Breast epithelium (tissue), 3 donors: ENCODE results near the gene TTC12.

Experiments
- CTCF ChIP-seq, 3 donors: fragments of 450-650 bp; IDR thresholded peaks; one replicate each; pipeline ENCODE4 v1.5.1; 2016 to 2017; ENCODE audit warnings: antibody characterized with exemption in 3 of 3, mild to moderate bottlenecking in 3 of 3, moderate library complexity in 3 of 3
- POLR2A ChIP-seq: fragments of 450-650 bp; IDR thresholded peaks from one replicate; pipeline ENCODE4 v1.6.1; 2016; ENCODE audit warnings: antibody characterized with exemption, mild to moderate bottlenecking, moderate library complexity
- POLR2AphosphoS5 ChIP-seq, 3 donors: sonication (generic); formaldehyde crosslinking; IDR thresholded peaks; one replicate each; pipeline ENCODE4 v1.6.1; 2017; ENCODE audit warnings: antibody characterized with exemption in 3 of 3

DNA sequence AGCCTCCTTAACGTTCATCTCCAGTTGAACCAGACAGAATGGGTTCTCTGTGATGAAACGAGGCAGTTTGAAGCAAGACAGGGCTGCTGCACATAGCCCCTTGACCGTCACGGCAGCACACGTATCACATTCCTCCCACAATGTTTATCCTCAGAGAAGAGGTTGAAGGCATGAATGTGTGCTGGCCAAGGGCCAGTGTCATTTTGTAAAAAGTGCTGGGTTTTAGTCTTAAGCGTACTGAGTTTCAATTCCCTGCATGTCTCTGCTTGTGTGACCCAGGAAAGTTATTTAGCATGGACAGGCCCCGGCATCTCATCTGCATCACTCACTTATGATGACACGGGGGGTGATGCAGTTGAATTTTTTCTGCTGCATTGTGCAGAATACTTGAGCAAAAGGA, 31.6 kb downstream of the TTC12 start:
- no peak for TF ChIP-seq CTCF (IDR thresholded peaks at IDR 0.05)
- TF ChIP-seq POLR2AphosphoS5 (IDR thresholded peaks at IDR 0.05), result no peak
- no peak for TF ChIP-seq POLR2A
